NOMO-1 treated with DMSO at 0.1 percent for 48 hours (cell line): ENCODE measurements around the gene F10.

Experiments used
- DNase-seq: peaks from one replicate; lab custom pipeline; 2025; ENCODE audit not compliant: unreplicated experiment; lab: John Stamatoyannopoulos, UW

Gene F10

GRCh38 chr13:113129921-113130750 lies 7.5 kb downstream of the F10 start:
- no peak for DNase-seq

DNA sequence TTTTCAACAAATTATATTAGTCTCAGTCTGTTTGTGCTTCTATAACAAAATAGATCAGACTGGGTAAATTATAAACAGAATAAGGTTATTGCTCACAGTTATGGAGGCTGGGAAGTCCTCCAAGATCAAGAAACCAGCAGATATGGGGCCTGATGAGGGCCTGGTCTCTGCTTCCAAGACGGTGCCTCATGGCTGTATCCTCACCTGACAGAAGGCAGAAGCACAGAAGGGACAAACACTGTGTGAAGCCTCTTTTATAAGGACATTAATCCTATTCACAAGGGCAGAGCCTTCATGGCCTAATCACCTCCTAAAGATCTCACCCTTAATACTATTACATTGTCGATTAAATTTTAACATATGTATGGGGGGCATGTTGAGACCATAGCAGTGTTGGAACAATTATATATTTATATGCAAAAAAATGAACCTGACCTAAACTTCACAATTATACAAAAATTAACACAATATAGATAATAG lies 12.7 kb downstream of the F10 start:
- DNase-seq: no peak

DNA sequence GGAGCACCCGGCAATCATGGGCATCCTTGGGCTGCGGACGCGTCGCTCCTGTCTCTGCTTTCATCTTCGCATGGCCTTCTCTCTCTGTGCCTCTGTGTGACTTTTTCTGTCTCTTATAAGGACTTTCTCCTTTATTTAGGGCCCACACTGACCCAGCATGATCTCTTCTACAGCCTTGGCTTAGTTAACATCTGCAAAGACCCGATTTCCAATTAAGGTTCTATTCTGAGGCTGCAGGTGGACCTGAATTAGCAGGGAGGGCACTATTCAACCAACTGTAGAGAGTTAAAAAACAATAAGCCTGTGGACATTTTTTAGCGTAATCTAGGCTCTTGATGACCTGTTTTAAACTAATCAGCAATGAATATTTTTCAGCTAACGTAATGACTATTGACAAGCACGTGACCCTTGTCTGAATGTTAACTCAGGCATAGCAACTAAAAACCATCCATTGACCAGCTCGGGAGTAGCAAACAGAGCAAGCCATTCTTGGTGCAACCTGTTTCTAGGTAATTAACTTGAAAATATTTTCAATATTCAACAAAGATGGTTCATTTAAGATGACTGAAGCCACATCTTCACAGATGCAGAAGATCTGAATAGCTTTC lies 15.2 kb downstream of the F10 start:
- no peak for DNase-seq

DNA sequence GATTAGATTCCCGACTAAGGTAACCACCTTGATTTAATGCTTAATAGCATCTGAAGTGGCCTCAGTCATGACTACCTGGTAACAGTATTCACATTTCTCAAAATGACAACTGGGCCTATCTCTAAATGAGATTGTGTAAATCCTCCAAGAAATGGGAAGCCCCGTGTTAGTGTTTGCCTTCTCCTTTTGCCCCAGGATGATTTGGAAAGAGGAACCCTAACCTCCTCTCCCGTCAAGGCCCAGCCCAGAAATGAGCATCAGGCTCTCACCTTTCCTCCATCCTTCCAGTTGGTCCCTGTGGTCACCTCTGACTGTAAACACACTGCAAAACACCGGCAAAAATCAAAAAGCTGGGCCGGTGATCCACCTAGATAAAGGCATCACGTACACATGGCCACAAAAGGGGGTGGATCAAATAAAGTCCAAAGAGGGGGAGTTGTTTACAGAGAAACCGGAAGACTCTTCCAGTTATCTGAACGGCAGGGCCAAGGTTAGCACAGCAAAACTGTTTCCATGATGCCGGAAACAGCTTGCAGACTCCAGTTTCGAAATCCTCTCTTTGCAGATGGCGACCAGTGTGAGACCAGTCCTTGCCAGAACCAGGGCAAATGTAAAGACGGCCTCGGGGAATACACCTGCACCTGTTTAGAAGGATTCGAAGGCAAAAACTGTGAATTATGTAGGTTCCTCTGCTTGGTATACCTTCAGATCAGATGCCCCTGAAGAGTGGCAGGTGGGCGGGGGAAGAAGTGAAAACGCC lies 16.4 kb downstream of the F10 start:
- peak; percentile 39 for DNase-seq

GRCh38 chr13:113139577-113139976 lies 17.0 kb downstream of the F10 start:
- DNase-seq: no peak

- DNase-seq: no peak
These were observed 18.3 kb downstream of the F10 start for GRCh38 chr13:113140677-113141600.

DNA sequence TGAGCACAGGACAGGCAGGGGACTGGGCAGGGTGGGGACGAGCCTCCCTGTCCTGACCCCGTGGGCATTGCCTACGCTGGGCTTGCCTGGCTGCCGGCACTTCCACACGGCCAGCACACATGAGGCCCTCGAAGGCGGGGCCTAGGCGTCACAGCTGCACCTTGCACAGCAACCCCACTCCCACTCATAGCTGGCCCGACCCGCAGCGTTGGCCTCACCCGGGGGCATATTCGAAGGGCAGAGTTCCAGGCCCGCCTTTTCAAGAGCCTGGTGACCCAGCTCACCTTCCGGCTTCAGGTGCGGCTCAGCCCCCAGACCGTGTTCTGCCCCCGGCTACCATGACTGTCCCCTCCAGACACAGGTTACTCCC lies 19.0 kb downstream of the F10 start:
- no peak for DNase-seq

DNA sequence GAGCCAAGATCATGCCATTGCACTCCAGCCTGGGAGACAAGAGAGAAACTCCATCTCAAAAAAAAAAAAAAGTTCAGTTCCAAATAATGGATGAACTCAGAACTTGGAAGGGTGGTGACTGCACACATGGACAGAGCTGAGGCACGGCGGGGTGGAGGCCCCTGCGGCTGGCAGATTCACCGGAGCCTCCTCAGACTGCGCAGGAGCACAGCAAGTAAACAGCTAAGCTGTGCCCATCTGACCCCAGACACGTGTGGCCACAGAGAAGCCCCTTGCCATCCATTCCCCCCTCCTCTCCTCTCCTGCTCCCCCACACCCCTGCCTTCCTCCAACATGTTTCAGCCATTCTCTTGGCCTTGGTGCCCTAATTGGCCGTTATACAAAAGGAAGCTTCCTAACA lies 20.3 kb downstream of the F10 start:
- no peak for DNase-seq

- DNase-seq: no peak
These were observed 21.1 kb downstream of the F10 start for GRCh38 chr13:113143466-113144254.

DNA sequence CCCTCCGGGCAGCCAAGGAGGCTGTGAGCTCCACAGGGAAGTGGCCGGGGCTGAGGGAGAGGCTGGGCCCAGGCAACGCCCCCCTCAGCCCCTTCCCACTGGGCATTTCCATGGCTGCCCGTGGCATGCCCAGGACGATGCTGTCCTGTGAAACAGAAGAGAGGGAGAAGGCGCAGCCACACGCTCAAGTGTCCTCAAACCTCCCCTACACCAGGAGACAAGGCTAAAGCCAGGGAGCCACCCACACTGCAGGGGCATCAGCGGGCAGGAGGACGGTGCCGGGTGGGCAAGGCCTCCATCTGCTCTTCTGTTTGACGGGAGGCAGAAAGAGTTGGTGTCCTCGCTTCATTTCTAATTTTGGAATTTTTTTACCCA lies 21.6 kb downstream of the F10 start:
- DNase-seq: no peak

DNA sequence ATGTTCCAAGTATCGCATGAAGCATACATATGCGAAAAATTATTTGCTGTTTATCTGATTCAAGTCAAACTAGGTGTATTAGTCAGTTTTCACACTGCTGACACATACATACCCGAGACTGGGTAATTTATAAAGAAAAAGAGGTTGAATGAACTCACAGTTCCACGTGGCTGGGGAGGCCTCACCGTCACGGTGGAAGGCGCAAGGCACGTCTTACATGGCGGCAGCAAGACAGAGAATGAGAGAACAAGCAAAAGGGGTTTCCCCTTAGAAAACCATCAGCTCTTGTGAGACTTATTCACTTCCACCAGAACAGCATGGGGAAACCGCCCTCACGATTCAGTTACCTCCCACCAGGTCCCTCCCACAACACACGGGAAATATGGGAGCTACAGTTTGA lies 22.9 kb downstream of the F10 start:
- DNase-seq: no peak

- no peak for DNase-seq
These were observed 23.5 kb downstream of the F10 start for GRCh38 chr13:113145911-113146598.

GRCh38 chr13:113146750-113147149 lies 24.2 kb downstream of the F10 start:
- no peak for DNase-seq

DNA sequence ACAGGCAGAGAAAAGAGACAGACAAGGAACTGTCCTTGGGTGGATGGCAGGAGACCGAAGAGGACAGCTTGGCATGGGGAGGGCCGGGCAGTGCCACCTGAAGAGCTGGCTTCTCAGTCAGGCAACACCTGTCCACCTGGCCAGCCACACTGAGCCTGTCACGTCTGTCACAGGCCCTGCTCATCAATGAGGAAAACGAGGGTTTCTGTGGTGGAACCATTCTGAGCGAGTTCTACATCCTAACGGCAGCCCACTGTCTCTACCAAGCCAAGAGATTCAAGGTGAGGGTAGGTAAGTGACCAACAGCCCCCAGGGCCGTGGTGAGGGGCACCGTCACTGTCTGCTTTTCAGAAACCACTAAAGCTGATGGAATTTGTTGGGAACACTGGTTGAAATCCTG lies 24.6 kb downstream of the F10 start:
- no peak for DNase-seq

GRCh38 chr13:113148407-113148806 lies 25.8 kb downstream of the F10 start:
- no peak for DNase-seq

DNA sequence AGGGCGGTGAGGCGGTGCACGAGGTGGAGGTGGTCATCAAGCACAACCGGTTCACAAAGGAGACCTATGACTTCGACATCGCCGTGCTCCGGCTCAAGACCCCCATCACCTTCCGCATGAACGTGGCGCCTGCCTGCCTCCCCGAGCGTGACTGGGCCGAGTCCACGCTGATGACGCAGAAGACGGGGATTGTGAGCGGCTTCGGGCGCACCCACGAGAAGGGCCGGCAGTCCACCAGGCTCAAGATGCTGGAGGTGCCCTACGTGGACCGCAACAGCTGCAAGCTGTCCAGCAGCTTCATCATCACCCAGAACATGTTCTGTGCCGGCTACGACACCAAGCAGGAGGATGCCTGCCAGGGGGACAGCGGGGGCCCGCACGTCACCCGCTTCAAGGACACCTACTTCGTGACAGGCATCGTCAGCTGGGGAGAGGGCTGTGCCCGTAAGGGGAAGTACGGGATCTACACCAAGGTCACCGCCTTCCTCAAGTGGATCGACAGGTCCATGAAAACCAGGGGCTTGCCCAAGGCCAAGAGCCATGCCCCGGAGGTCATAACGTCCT lies 26.4 kb downstream of the F10 start:
- no peak for DNase-seq

DNA sequence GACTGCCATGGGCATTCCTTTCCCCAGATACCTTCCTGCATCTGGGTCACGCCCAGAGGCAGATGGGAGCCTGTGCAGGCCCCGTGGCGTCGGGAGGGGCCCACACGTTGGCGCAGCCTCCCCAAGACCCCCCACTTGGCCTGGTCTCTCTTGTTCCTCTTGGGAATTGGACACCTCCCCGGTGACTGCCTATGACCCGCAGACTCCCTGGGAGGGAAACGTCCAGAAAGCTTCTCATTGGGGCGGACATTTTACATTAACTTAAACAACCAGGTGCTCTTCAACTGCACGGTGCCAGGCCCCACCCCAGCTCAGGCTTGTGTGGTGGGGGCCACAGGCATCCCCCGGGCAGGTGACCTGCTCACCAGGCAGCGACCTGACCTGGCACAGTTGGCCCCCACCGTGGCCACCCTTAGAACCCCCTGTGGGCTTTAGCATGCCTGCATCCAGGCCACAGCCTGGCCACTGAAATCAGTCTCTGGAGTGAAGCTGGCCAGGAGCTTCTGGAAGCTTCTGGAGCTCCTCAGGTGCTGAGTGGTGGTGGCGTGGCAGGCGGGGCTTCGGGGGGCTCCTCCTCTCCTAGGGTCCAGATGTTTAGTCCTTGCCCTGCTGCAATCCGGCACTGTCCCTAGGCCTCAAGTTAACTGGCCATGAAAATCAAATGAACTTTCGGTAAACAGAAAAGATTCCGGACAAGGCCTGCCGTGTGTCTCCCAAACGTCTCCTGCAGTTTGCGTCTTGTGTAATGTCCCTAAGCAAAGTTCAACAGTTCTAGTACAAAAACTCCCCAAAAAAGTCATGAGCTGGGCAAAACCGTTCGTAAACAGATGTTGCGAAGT lies 27.3 kb downstream of the F10 start:
- DNase-seq: no peak
